ENCODE results near the gene SLC25A18.

The SLC25A18 gene

DNA sequence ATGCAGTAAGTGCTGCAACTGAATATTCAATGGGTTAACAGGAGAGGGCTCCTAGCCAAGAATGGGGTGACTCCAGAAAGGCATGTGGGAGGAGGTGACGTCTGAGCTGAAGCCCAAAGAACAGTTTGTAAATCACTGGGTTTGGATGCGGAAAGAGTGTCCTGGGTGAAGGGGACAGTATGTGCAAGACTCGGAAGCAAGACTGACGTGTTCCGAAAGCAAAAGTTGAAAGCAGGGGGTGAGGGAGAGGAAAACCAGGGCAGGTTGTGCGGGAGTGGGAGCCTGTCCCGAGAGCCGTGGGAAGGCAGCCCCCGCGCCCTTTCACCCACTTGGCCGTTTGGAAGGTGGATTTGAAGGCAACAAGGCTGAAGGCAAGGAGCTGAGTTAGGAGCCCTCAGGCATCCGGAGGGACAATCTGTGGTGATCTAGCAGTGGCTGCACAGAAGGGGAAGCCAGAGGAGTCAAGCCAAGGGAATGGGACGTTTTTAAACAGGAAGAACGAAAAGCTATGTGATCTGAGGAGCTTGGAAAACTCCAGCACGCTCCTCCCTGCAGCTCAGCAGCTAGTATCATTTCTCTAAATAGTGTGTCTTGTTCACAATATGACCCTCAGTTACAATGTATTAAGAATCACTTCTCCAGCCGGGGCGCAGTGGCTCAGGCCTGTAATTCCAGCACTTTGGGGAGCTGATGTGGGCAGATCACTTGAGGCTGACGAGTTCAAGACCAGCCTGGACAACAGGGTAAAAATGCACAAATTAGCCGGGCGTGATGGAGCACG lies 7.7 kb downstream of the SLC25A18 start:
- no peak for DNase-seq

DNA sequence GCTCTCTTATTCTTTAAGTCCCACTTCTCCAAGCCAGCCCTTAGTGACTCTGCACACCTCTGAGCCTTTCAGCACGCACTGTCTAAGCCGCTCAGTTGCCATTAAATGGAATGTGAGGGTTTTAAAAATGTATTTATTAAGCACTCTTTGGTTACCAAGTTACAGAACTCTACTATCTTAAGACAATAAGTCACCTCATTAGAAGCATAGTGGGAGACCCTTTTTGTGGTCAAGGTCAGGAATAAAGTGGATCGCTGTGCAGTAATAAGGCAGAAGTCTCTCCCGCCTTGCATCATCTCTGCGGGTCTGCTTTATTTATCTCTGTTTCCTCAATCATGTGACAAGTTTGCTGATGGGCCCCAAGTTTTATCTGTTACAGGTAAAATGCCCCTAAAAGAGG lies 11.9 kb downstream of the SLC25A18 start:
- no peak for DNase-seq

DNA sequence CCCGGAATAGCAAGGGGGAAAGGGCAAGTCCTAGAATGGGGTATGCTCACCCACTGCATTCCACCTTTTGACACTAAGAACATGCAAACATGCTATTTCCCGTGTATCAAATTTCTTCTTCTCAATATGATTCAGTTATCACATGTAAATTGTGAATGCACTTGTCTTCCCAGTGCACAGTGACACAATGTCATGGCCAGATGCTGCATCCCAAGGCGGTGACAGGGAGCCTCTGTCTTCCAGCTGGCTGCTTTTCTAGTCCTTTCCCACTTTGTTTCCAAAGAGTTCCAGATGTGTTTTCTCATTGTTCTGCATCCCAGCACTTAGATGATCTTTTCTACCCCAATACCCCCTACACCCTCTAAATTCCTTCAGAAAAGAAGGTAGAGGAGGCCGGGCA lies 12.4 kb downstream of the SLC25A18 start:
- DNase-seq, result no peak

DNA sequence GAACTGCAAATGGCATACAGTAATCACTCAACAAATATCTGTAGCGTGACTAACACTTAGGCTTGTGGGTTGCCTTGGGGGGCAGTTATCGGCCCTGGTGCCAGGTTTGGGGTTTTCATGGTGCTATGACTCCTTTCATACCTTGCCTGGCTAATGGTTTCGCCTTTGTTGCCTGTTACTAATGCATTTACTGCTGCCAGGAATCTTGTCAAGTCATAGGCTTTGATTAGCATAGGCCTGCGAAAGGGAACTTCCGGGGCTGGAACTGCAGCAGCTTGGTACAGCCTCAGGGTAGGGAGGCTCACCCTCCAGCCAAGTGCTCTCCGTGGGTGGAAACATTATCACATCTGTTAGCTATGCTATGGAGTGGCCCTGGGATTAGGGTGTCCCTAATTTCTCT lies 13.2 kb downstream of the SLC25A18 start:
- DNase-seq, result no peak

DNA sequence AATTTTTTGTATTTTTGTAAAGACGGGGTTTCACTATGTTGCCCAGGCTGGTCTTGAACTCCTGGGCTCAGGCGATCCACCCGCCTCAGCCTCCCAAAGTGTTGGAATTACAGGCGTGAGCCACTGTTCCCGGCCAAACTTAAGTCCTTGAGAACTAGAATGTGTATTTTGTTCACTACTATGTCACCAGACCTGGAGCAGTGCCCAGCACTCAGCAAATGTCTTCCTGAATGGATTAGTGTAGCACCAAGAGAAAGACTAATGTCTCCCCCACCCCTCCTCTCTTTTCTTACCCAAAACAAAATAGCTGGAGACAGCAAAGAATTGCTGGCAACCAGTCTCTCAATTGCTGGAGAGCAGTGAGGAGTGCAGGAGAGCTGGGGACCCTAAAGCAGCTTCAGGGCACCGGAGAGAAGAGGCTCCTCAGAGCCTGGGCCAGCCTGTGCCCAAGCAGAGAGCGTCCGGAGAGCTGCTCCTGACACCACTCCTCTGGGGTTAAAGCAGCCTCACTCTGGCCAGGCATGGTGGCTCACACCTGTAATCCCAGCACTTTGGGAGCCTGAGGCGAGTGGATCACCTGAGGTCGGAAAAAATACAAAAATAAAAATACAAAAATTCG lies 14.9 kb downstream of the SLC25A18 start:
- DNase-seq, result no peak

DNA sequence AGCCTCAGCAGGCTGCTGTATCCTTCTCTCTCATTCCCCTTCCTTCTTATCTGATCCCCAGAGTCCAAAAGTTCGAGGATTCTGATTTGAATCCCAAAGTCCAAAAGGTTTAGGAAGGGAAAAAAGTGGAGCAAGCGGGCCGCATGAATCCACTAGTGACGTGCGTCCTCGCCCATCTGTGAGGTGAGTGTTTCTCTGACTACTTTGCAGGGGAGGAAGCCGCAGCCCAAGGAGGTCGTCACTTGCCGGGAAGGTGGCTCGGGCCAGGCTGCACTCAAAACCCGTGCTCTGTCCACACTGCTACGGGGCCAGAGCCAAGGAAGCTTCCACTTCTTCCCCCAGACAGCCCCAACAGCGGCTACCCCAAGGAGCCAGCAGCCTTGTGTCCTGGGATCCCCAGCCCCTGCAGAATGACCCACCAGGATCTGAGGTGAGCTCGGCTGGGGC lies 16.3 kb downstream of the SLC25A18 start:
- DNase-seq, result no peak

DNA sequence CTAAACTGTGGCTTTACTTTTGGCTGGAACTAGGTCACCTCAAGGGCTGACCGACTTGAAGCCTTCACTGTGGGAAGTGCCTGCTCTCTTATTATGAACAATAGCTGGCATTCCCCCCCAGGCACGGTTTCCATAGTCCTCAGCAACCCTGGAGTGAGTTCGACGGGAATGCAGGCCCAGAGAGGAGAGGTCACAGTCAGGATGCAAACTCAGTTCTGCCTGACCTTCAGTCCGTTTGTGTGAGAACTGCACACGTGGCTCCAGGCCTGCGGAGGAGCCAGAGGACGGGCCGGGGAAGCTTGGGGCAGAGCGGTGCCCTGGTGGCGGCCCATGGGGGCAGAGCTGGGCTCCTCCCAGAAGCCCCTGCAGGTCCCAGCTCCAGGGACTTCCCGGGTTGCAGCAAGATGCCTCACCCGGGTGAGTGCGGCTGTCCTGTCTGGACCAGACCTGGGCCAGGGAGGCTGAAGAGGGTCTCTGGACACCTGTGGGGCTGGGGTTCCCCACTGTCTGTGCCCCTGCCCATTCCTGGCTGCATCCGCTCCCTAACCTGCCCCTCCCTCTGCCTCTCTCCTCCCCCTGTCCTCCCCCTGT lies 17.2 kb downstream of the SLC25A18 start:
- DNase-seq, result no peak

DNA sequence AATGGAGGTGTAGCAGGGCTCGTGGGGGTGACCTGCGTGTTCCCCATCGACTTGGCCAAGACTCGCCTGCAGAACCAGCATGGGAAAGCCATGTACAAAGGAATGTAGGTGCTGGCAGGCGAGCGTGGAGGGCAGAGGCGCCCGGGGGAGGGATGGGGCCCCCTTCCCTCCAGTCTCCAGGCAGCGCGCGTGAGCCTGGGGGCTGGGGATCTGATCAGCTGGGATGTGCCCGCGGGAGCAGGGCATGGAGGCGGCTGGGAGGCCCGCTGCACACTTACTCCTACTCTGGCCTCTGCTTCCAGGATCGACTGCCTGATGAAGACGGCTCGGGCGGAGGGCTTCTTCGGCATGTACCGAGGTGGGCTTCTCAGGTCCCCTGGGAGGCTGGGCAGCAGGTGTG lies 17.8 kb downstream of the SLC25A18 start:
- no peak for DNase-seq

DNA sequence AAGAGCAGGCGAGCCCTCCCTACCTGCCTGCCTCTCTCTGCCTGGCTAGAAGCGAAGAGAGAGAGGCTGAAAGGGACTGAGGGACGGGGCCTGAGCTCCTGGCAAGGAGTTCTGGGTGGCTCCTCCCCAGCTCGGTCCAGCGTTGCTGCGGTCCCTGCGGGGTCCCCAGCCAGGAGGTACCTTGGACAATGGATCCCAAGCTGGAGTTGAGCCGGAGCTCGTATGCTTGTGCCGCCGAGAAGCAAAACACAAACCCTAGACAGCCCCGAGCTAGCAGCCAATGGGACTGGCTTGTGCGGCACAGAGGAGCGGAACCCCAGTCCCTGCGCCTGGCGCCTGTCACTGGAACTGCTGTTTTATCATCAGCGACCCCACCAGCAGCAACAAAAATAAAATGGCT lies 18.3 kb downstream of the SLC25A18 start:
- DNase-seq, result no peak

DNA sequence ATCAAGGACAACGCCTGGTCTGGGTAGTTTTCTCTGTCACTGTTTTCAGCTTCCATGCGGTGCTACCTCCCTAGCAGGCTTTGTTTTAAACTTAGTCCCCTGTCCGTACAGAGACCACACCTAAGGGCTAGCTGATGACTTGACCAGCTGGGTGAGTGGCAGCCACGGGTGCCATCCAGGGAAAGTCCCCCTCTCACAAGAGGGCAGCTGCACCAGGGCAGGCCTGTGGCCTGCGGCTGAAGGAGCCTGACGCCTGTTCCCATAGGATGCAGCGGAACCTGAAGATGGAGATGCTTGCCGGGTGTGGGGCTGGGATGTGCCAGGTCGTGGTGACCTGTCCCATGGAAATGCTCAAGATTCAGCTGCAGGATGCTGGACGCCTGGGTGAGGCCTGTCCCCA lies 19.9 kb downstream of the SLC25A18 start:
- DNase-seq, result no peak

DNA sequence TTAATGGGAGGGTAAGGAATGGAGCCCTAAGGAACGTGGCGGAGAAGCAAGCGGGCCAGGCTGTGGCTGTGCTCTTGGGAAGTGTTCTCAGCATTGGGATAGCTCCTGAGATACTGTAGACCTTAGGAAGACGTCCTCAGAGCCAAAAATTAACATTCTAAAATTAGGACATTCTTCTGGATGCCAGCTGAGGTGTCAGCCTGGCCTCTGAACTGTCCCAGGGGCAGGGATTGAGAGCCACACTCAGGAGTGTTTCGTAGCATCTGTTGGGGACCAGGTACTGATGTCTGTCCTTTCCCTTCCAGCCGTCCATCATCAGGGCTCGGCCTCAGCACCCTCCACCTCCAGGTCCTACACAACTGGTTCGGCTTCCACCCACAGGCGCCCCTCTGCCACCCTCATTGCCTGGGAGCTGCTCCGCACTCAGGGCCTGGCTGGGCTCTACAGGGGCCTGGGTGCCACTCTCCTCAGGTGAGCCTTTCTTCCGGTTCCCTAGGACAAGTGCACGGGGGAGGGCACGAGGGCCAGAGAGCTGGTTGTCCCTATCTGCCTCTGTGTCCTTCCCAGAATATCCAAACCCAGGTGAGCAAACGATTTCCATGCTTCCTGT lies 23.6 kb downstream of the SLC25A18 start:
- no peak for DNase-seq

DNA sequence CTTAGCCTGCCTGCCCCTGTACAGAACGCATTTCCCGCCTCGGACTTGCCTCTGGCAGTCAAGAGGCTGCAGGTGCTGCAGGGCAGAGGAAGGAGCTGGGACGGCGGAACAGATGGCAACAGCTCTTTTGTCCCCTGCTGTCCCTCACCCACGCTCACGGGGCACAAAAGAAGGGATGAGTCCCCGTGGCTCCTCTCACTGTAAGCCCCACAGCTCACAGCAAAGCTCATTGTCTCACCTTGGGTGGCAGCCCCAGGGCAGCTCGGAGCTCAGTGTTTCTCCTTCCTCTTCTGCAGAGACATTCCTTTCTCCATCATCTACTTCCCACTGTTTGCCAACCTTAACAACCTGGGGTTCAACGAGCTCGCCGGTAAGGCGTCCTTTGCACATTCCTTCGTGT lies 24.3 kb downstream of the SLC25A18 start:
- DNase-seq, result no peak

DNA sequence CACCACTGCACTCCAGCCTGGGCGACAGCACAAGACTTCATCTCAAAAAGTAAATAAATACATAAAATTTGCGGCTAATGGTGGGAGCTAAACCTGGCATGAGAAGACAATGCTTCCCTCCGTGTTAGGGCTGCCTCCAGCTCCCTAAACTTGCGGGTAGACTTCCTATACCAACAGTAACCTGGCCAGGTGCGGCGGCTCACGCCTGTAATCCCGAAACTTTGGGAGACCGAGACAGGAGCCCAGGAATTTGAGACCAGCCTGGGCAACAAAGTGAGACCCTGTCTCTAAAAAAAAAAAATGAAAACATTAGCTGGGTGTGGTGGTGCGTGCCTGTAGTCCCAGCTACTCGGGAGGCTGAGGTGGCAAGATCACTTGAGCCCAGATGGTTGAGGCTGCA lies 25.3 kb downstream of the SLC25A18 start:
- no peak for DNase-seq

DNA sequence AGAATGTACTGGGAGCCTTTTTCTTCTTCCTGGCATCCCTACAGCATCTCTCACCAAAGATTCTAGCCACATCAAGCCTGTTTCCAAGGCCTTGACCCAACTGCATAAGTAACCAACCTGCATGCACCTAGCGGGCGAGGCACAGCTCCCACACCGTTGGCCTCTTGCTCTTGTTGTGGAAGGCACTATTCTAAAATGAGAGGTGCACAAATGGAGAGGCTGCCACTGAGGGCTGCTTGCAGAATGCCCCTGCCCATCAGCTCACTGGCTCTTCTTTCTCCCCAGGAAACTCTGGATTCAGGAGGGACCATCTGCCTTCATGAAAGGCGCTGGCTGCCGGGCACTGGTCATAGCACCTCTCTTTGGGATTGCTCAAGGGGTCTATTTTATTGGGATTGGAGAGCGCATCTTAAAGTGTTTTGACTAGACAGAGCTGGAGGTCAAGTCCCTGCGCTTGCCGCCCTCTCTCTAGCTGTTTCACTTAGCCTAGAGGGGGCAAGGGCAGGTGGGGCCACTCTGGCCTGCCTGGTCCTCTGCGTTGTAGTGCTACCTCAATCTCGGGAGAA lies 26.6 kb downstream of the SLC25A18 start:
- DNase-seq, result no peak

DNA sequence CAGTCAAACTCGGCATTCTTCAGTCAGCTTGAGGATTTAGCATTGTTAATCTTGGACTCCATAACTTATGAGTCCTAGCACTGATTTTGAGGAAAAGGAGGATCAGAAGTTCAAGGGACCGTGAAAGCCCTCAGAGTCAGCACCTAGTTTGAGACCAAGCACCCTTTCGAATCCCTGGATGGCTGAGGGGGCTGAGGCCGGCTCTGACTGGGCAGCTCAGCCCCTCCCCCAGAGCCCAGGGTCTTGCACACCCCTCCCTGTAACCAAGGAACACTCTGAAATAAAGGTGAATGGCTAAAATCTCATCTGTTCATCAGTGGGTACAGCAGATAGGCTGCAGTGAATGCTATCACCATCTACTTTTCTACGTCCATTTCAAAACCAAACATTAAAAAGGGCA lies 27.3 kb downstream of the SLC25A18 start:
- DNase-seq, result no peak

DNA sequence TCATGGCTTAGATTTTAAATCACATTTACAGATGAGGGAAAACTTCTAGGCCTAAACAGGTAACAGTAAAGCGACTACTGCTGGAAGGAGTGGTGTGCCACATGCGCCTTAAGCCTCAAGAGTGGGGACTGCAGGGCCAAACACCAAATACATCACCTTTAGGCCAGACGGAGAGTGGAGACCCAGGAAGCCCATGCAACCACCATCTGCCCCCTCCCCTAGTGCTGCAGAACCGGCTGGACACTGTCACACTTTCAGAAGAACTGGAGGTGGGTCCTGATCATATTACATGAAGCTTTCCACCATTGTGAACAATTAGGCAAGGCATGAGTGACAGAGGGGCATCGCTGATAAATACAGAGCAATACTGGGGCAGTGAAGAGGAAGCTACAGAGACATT lies 28.9 kb downstream of the SLC25A18 start:
- DNase-seq, result no peak

DNA sequence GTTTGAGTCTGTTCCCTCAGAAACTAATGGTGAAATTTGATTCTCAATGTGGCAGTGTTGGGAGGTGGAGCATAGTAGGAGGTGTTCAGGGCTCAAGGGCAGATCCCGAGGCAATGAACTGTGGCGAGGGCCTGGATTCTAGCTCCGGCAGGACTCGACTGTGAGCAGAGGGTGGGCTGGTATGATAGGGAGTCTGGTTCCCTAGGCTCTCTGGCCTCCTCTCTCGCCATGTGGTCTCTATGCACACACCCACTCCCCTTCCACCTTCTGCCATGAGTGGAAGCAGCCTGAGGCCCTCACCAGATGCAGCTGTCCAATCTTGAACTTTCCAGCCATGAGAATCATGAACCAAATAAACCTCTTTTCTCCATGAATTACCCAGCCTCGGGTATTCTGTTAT lies 32.9 kb downstream of the SLC25A18 start:
- no peak for DNase-seq

DNA sequence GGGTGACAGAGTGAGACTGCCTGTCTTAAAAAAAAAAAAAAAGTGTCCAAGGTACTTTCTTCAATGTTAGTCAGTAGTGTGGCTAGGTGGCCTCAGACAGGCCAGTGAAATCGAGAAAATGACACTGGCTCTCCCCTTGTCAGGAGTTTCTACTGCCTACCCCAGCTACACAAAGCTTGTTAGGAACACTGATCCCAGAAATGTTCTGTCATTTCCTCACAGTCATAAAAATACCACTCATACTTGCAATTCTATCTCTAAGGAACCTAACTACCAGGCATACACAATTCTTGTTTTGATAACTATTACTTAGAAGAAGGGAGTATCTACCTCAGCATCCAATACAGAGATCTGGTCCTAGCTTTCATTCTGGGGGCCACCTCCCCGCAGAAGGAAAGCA lies 33.9 kb downstream of the SLC25A18 start:
- no peak for DNase-seq

DNA sequence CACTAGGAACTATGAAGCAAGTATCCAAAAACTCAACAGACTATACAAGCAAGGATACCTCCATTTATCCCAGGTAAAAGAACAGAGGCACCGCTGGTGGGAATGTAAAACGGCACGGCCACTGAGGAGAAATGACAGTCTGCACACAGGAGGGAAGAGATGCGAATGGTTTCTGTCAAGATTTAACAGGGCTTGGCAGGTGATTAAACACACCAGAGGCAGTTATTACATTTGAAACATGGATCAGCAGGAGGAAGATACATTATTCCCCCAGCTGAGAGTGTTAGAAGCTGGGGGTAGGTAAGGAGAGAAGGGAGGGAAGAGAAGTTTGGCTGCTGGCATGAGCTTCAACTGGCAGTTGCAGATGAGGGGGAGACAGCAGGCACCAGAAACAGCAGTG lies 35.0 kb downstream of the SLC25A18 start:
- DNase-seq, result no peak

DNA sequence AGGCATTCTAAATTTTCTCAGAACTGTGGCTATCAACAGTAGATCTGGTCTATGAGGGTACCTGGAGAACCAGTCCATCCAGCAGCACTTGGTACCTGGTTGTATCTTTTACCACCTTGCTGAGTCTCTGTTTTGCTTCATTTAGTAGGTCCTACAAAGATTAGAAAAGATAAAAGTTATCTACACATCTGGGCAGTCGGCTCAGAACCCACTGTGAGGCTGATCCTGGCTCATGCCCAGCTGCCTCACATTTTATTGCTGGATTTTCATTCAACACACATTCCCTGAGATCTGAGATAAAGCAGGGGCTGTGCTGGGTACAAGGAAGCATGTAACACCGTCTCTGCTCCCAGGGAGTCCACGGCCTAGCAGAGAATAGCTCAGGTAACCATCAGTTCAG lies 37.7 kb downstream of the SLC25A18 start:
- DNase-seq, result no peak

DNA sequence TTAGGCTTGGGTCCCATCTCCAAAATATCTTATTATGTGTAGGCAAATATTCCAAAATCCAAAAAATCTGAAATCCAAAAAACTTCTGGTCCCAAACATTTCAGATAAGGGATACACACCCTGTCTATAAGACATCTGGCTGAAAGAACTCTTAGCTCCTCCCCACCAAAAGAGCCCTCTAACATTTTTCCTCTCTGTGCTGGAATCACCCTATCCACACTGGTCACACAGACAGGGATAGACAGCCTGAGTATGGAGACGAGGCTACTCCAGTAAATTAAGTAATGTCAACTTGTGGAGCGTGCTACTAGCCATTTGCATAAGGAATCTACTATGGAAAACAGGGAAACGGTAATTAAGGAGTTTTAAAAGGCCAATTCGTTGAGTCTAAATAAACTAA lies 40.4 kb downstream of the SLC25A18 start:
- DNase-seq, result no peak

DNA sequence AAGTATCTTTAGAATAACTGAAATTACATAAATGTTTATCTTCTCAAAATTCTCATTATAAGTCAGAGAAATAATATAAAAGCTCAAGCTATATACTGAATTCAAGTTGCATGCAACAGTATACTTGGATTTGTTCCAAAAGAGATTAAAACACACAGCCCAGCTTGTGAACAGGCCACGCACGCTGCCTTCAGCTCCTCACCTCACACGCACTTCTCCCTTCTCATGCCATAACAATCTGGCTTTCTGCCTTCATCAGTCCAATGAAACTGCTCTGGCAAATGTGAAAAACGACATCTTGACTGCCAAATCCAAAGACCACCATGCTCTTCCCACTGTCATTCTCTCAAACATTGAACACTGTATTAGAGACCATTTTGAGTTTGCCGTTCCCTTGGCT lies 43.2 kb downstream of the SLC25A18 start:
- DNase-seq, result no peak

DNA sequence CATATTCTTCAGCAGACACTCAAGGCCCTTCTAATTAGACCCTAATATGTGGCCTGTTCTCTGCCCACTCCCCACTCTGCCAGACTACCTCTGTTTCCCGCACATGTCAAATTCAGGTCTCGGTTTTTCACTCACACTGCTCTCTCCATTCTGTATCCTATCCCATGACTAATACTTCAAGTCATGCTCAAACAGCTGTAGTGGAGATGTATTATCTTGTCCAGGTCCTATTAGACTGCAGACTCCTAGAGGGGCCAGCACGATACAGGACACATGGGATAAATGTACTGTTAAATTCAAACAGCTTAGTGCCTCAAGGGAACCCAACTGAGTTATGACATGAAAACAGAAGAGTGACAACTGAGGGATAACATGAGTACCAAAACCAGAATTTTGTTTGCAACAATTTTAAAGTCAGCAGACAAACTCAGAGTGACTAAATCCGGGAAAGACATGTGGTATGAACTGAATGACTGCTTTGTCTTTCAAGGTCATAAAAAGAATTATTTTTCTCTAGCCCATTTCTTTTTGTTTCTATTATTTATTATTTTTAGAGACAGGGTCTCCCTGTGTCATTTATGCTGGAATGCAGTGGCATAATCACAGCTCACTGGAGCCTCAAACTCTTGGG lies 44.7 kb downstream of the SLC25A18 start:
- DNase-seq, result no peak
